ENCODE data around the gene FSHR. TPM values are rescaled to one million over a fixed set of nuclear protein-coding genes. Genes with fewer than 3 reads are reported as not detected.

FSHR gene
- total RNA-seq, 1 experiment from 2014 or later = not detected

GRCh38 chr2:48941456-48941855, 212.9 kb downstream of the FSHR start:
- Histone ChIP-seq H3K27ac (ENCODE audit: low read length) (no peak overlapping the region), H4K20me1 (ENCODE audit: low read length) (no peaks in the 10 kb centered on the region), H3K79me2 (ENCODE audit: low read length) (no peaks in the 10 kb centered on the region), H3K27me3 (ENCODE audit: low read length) (peaks cover 8% of the 10 kb centered on the region; the same call in 1 of the 2 replicates), H3F3A (ENCODE audit: low read length, unreplicated experiment) (no peaks in the 10 kb centered on the region), H3K36me3 (ENCODE audit: low read depth, low read length) (no peaks in the 10 kb centered on the region), H3K4me1 (ENCODE audit: insufficient read depth, low read length) (no peaks in the 10 kb centered on the region), H3K4me3 (ENCODE audit: low read length) (no peak overlapping the region), H2AFZ (ENCODE audit: low read length) (no peak overlapping the region), H3K4me2 (ENCODE audit: low read length) (no peak overlapping the region), H3K9me3 (ENCODE audit: low read length) (no peaks in the 10 kb centered on the region), H3K9me2 (replicated peaks; ENCODE audit: low read length) (no peaks in the 10 kb centered on the region), H3K9ac (ENCODE audit: low read length) (no peak overlapping the region)
- ATAC-seq (no peak), DNase-seq (no peak)
- TF ChIP-seq EZH2phosphoT487 (IDR thresholded peaks at IDR 0.05; ENCODE audit: borderline replicate concordance, low read length) = no peak
- no peak for TF ChIP-seq CTCF (conservative IDR thresholded peaks at IDR 0.05; ENCODE audit: low read depth, low read length)
- intact Hi-C loops (cut with micrococcal nuclease) = no loop called here
- no TSS peak for BruUV-seq (replicated peaks)
- ChIA-PET POLR2A (ENCODE audit: unreplicated experiment) (no interaction called here), CTCF (no interaction called here)

GRCh38 chr2:48940606-48941005, 213.7 kb downstream of the FSHR start:
- intact Hi-C loops (cut with micrococcal nuclease) = no loop called here
- no TSS peak for BruUV-seq (replicated peaks)
- ChIA-PET POLR2A (ENCODE audit: unreplicated experiment) (no interaction called here), CTCF (no interaction called here)
- Histone ChIP-seq H3K9me3 (ENCODE audit: low read length) (no peaks in the 10 kb centered on the region), H3K27me3 (ENCODE audit: low read length) (peaks cover 8% of the 10 kb centered on the region; the same call in 1 of the 2 replicates), H3K79me2 (ENCODE audit: low read length) (no peaks in the 10 kb centered on the region), H3K9ac (ENCODE audit: low read length) (no peak overlapping the region), H4K20me1 (ENCODE audit: low read length) (no peaks in the 10 kb centered on the region), H3K4me3 (ENCODE audit: low read length) (no peak overlapping the region), H2AFZ (ENCODE audit: low read length) (no peak overlapping the region), H3K4me1 (ENCODE audit: insufficient read depth, low read length) (no peaks in the 10 kb centered on the region), H3K9me2 (replicated peaks; ENCODE audit: low read length) (no peaks in the 10 kb centered on the region), H3F3A (ENCODE audit: low read length, unreplicated experiment) (no peaks in the 10 kb centered on the region), H3K36me3 (ENCODE audit: low read depth, low read length) (no peaks in the 10 kb centered on the region), H3K4me2 (ENCODE audit: low read length) (no peak overlapping the region), H3K27ac (ENCODE audit: low read length) (no peak overlapping the region)
- no peak for ATAC-seq
- TF ChIP-seq EZH2 (IDR thresholded peaks at IDR 0.05; ENCODE audit: low read length, unreplicated experiment) = no peak
- no peak for TF ChIP-seq EZH2phosphoT487 (IDR thresholded peaks at IDR 0.05; ENCODE audit: borderline replicate concordance, low read length)
- no peak for TF ChIP-seq CTCF (conservative IDR thresholded peaks at IDR 0.05; ENCODE audit: low read depth, low read length)
- no peak for DNase-seq

- TF ChIP-seq EZH2 (IDR thresholded peaks at IDR 0.05; ENCODE audit: low read length, unreplicated experiment) (no peak), EZH2phosphoT487 (IDR thresholded peaks at IDR 0.05; ENCODE audit: borderline replicate concordance, low read length) (no peak), CTCF (conservative IDR thresholded peaks at IDR 0.05; ENCODE audit: low read depth, low read length) (no peak)
- ChIA-PET CTCF (no interaction called here), POLR2A (ENCODE audit: unreplicated experiment) (no interaction called here)
- Histone ChIP-seq H3F3A (ENCODE audit: low read length, unreplicated experiment) (no peaks in the 10 kb centered on the region), H2AFZ (ENCODE audit: low read length) (no peak overlapping the region), H3K36me3 (ENCODE audit: low read depth, low read length) (no peaks in the 10 kb centered on the region), H3K27ac (ENCODE audit: low read length) (no peak overlapping the region), H3K9me2 (replicated peaks; ENCODE audit: low read length) (no peaks in the 10 kb centered on the region), H3K79me2 (ENCODE audit: low read length) (no peaks in the 10 kb centered on the region), H3K9ac (ENCODE audit: low read length) (no peak overlapping the region), H3K4me2 (ENCODE audit: low read length) (no peak overlapping the region), H3K9me3 (ENCODE audit: low read length) (no peaks in the 10 kb centered on the region), H3K4me1 (ENCODE audit: insufficient read depth, low read length) (no peaks in the 10 kb centered on the region), H4K20me1 (ENCODE audit: low read length) (no peaks in the 10 kb centered on the region), H3K27me3 (ENCODE audit: low read length) (peaks cover 4% of the 10 kb centered on the region; the same call in 1 of the 2 replicates), H3K4me3 (ENCODE audit: low read length) (no peak overlapping the region)
- no peak for ATAC-seq
- intact Hi-C loops (cut with micrococcal nuclease) = no loop called here
- BruUV-seq (replicated peaks) = no TSS peak
- DNase-seq = no peak
These were observed 215.1 kb downstream of the FSHR start for GRCh38 chr2:48939232-48939631.

Measured in PC-3 (cell line).